GM18861 (cell line): ENCODE measurements around the gene FAM20C.

ENCODE experiments used
- ATAC-seq: cut with Tn5 transposase; IDR thresholded peaks from one replicate; pipeline ENCODE4 v1.9.1; 2021; ENCODE audit not compliant: unreplicated experiment

Gene FAM20C

GRCh38 chr7:207418-208129 lies 15.2 kb downstream of the FAM20C start:
- no peak for ATAC-seq

GRCh38 chr7:208130-208673 lies 15.8 kb downstream of the FAM20C start:
- ATAC-seq, result no peak

- no peak for ATAC-seq
Observed at GRCh38 chr7:208816-209215, 16.4 kb downstream of the FAM20C start.

- no peak for ATAC-seq
Observed at GRCh38 chr7:209416-209815, 17.0 kb downstream of the FAM20C start.

GRCh38 chr7:209906-210305 lies 17.5 kb downstream of the FAM20C start:
- no peak for ATAC-seq

GRCh38 chr7:210401-210925 lies 18.1 kb downstream of the FAM20C start:
- ATAC-seq, result no peak

GRCh38 chr7:211033-211714 lies 18.8 kb downstream of the FAM20C start:
- no peak for ATAC-seq

- ATAC-seq, result no peak
Observed at GRCh38 chr7:211715-212058, 19.3 kb downstream of the FAM20C start.

- no peak for ATAC-seq
Observed at GRCh38 chr7:212754-213153, 20.4 kb downstream of the FAM20C start.

- ATAC-seq, result no peak
Observed at GRCh38 chr7:213324-213993, 21.1 kb downstream of the FAM20C start.

- ATAC-seq, result no peak
Observed at GRCh38 chr7:214410-215212, 22.2 kb downstream of the FAM20C start.

GRCh38 chr7:216360-217300 lies 24.3 kb downstream of the FAM20C start:
- ATAC-seq, result no peak

- ATAC-seq, result no peak
Observed at GRCh38 chr7:217781-218180, 25.4 kb downstream of the FAM20C start.

- no peak for ATAC-seq
Observed at GRCh38 chr7:218316-218715, 25.9 kb downstream of the FAM20C start.

GRCh38 chr7:218896-219580 lies 26.7 kb downstream of the FAM20C start:
- no peak for ATAC-seq

GRCh38 chr7:219581-220150 lies 27.3 kb downstream of the FAM20C start:
- ATAC-seq, result no peak

GRCh38 chr7:220151-220841 lies 27.9 kb downstream of the FAM20C start:
- no peak for ATAC-seq

GRCh38 chr7:221978-222715 lies 29.8 kb downstream of the FAM20C start:
- no peak for ATAC-seq
